Erythroblast (primary cell): ENCODE data around the gene PRIMA1.

ENCODE experiments used
- GATA1 ChIP-seq: IDR thresholded peaks from 2 replicates; pipeline ENCODE4 v1.6.1; 2011; ENCODE audit warnings: low read depth, mild to moderate bottlenecking, control low read depth, low read length, moderate library complexity
- POLR2A ChIP-seq: IDR thresholded peaks from 2 replicates; pipeline ENCODE4 v1.6.1; 2011; ENCODE audit warnings: mild to moderate bottlenecking, low read length

- TF ChIP-seq POLR2A (no peak), GATA1 (no peak)
These were observed 56.5 kb downstream of the PRIMA1 start for GRCh38 chr14:93731753-93732152.
